H9 (cell line): ENCODE results near the gene SETDB2. TPM values are rescaled to one million over a fixed set of nuclear protein-coding genes. Genes with fewer than 3 reads are reported as not detected.

ENCODE experiments used
- DNase-seq: peaks from one replicate; pipeline ENCODE4 v3.0.0-alpha.2; 2017
- H2AFZ ChIP-seq: one replicate; pipeline ENCODE4 v1.6.1; 2013; ENCODE audit warnings: mild to moderate bottlenecking, low read length, control low read depth, moderate library complexity
- H2AK5ac ChIP-seq: 2 replicates; pipeline ENCODE4 v1.6.1; 2013; ENCODE audit warnings: low read length, control low read depth, mixed read lengths; ENCODE audit not compliant: insufficient read length
- H2BK120ac ChIP-seq: one replicate; pipeline ENCODE4 v1.6.1; 2013; ENCODE audit warnings: low read depth, mild to moderate bottlenecking, low read length, control low read depth, inconsistent platforms; ENCODE audit not compliant: poor library complexity, severe bottlenecking
- H2BK12ac ChIP-seq: 2 replicates; pipeline ENCODE4 v1.6.1; 2013; ENCODE audit warnings: low read length, control low read depth, mixed read lengths, low read depth; ENCODE audit not compliant: insufficient read length
- H2BK15ac ChIP-seq: 2 replicates; pipeline ENCODE4 v1.6.1; 2013; ENCODE audit warnings: low read depth, low read length, control low read depth
- H2BK20ac ChIP-seq: one replicate; pipeline ENCODE4 v1.6.1; 2013; ENCODE audit warnings: low read depth, mild to moderate bottlenecking, low read length, control low read depth, inconsistent platforms; ENCODE audit not compliant: poor library complexity, severe bottlenecking
- H2BK5ac ChIP-seq: 2 replicates; pipeline ENCODE4 v1.6.1; 2013; ENCODE audit warnings: low read length, control low read depth, mixed read lengths; ENCODE audit not compliant: insufficient read length
- H3K14ac ChIP-seq: 2 replicates; pipeline ENCODE4 v1.6.1; 2013; ENCODE audit warnings: low read length, control low read depth; ENCODE audit not compliant: insufficient read depth
- H3K18ac ChIP-seq: 2 replicates; pipeline ENCODE4 v1.6.1; 2013; ENCODE audit warnings: low read depth, mild to moderate bottlenecking, mixed read lengths, low read length, control low read depth; ENCODE audit not compliant: insufficient read length
- H3K23ac ChIP-seq: 2 replicates; pipeline ENCODE4 v1.6.1; 2013; ENCODE audit warnings: low read length, control low read depth, mixed read lengths, low read depth; ENCODE audit not compliant: insufficient read length
- H3K23me2 ChIP-seq: 2 replicates; pipeline ENCODE4 v1.6.1; 2013; ENCODE audit warnings: low read depth, mild to moderate bottlenecking, mixed read lengths, low read length, control low read depth; ENCODE audit not compliant: insufficient read length, poor library complexity, severe bottlenecking
- H3K27ac ChIP-seq: 2 replicates; pipeline ENCODE4 v1.5.1; 2013; ENCODE audit warnings: low read length, control low read depth, mixed read lengths, low read depth; ENCODE audit not compliant: insufficient read length
- H3K27me3 ChIP-seq: 2 replicates; pipeline ENCODE4 v1.6.1; 2013; ENCODE audit warnings: low read length, control low read depth, inconsistent platforms; ENCODE audit not compliant: insufficient read depth
- H3K4ac ChIP-seq: 2 replicates; pipeline ENCODE4 v1.6.1; 2013; ENCODE audit warnings: low read depth, mild to moderate bottlenecking, control low read depth, inconsistent platforms, low read length, moderate library complexity
- H3K4me1 ChIP-seq: 2 replicates; pipeline ENCODE4 v1.6.1; 2013; ENCODE audit warnings: low read length, control low read depth, inconsistent platforms; ENCODE audit not compliant: insufficient read depth
- H3K4me2 ChIP-seq: 2 replicates; pipeline ENCODE4 v1.6.1; 2013; ENCODE audit warnings: low read length, control low read depth, mixed read lengths; ENCODE audit not compliant: insufficient read length, insufficient read depth
- H3K56ac ChIP-seq: 2 replicates; pipeline ENCODE4 v1.6.1; 2013; ENCODE audit warnings: low read depth, mild to moderate bottlenecking, mixed read lengths, low read length, control low read depth; ENCODE audit not compliant: insufficient read length
- H3K79me1 ChIP-seq: 2 replicates; pipeline ENCODE4 v1.6.1; 2013; ENCODE audit warnings: low read depth, mild to moderate bottlenecking, moderate library complexity, low read length, control low read depth, inconsistent platforms; ENCODE audit not compliant: insufficient read depth, poor library complexity, severe bottlenecking
- H3K79me2 ChIP-seq: 2 replicates; pipeline ENCODE4 v1.6.1; 2013; ENCODE audit warnings: low read length, control low read depth, inconsistent platforms; ENCODE audit not compliant: insufficient read depth
- H3K9ac ChIP-seq: 2 replicates; pipeline ENCODE4 v1.6.1; 2013; ENCODE audit warnings: low read length, control low read depth, mixed read lengths; ENCODE audit not compliant: insufficient read length; ENCODE audit errors: extremely low read depth
- H3K9me3 ChIP-seq: one replicate; pipeline ENCODE4 v1.6.1; 2013; ENCODE audit warnings: low read depth, low read length, inconsistent platforms; ENCODE audit not compliant: control insufficient read depth
- H3T11ph ChIP-seq: one replicate; pipeline ENCODE4 v1.6.1; 2013; ENCODE audit warnings: mild to moderate bottlenecking, low read length, control low read depth, inconsistent platforms
- H4K20me1 ChIP-seq: one replicate; pipeline ENCODE4 v1.6.1; 2013; ENCODE audit not compliant: control insufficient read depth, insufficient read length, insufficient read depth
- H4K5ac ChIP-seq: 2 replicates; pipeline ENCODE4 v1.6.1; 2013; ENCODE audit warnings: low read depth, mild to moderate bottlenecking, mixed read lengths, low read length, control low read depth; ENCODE audit not compliant: insufficient read length
- H4K8ac ChIP-seq: replicated peaks from 2 replicates; pipeline ENCODE4 v1.6.1; 2013; ENCODE audit warnings: low read length, control low read depth, mixed read lengths, low read depth; ENCODE audit not compliant: insufficient read length
- H4K91ac ChIP-seq: 2 replicates; pipeline ENCODE4 v1.6.1; 2013; ENCODE audit warnings: low read depth, mild to moderate bottlenecking, moderate library complexity, mixed read lengths, low read length, control low read depth; ENCODE audit not compliant: insufficient read length
- H3K27ac Mint-ChIP-seq, 3 experiments: 2 replicates in 2 of 3; 3 replicates in 1 of 3; pipeline ENCODE4 v1.8.0; 2020 to 2021; ENCODE audit warnings: mixed read lengths in 3 of 3, mild to moderate bottlenecking in 1 of 3, moderate library complexity in 1 of 3
- H3K27me3 Mint-ChIP-seq: 2 replicates; pipeline ENCODE4 v1.8.0; 2021; ENCODE audit warnings: low read depth, mild to moderate bottlenecking, moderate library complexity, mixed read lengths
- H3K36me3 Mint-ChIP-seq, 3 experiments: 2 replicates in 2 of 3; 3 replicates in 1 of 3; pipeline ENCODE4 v1.8.0; 2020 to 2021; ENCODE audit warnings: low read depth in 3 of 3, mixed read lengths in 3 of 3; ENCODE audit not compliant: insufficient read depth in 1 of 3
- H3K4me1 Mint-ChIP-seq, 2 experiments: 2 replicates each; pipeline ENCODE4 v1.8.0; 2020; ENCODE audit warnings: mixed read lengths in 2 of 2
- H3K4me3 Mint-ChIP-seq, 2 experiments: 2 replicates in 1 of 2; 3 replicates in 1 of 2; pipeline ENCODE4 v1.8.0; 2020 to 2021; ENCODE audit warnings: mild to moderate bottlenecking in 2 of 2, mixed read lengths in 2 of 2, moderate library complexity in 1 of 2
- H3K9me3 Mint-ChIP-seq, 2 experiments: 2 replicates in 1 of 2; 3 replicates in 1 of 2; pipeline ENCODE4 v1.8.0; 2020; ENCODE audit warnings: mild to moderate bottlenecking in 2 of 2, mixed read lengths in 2 of 2, moderate library complexity in 1 of 2
- CTCF ChIP-seq: fragments of 200-600 bp; sonication (generic); conservative IDR thresholded peaks from 3 replicates; pipeline ENCODE4 v1.8.0; 2021; ENCODE audit warnings: antibody characterized with exemption, mild to moderate bottlenecking
- WGBS: extraction: QIAGEN DNeasy Blood & Tissue Kit; methylation state at CpG from one replicate; pipeline ENCODE4 v1.1.7; 2013; ENCODE audit warnings: missing lambda C conversion rate, low lambda C conversion rate, mixed read lengths; ENCODE audit not compliant: insufficient read length; ENCODE audit errors: extremely low coverage; 5-methylcytosine and 5-hydroxymethylcytosine counted together
- total RNA-seq: library from RNA; stranded (reverse); gene quantifications from 2 replicates; pipeline ENCODE4 v1.2.1, GENCODE V29; 2021

The SETDB2 gene
- total RNA-seq, 1 experiment from 2014 or later = 5.7 TPM

GRCh38 chr13:49457221-49457620 is 13.1 kb downstream of the SETDB2 start:
- Mint-ChIP-seq H3K4me1 (no peaks in the 10 kb centered on the region), H3K27me3 (no peaks in the 10 kb centered on the region), H3K4me3 (no peak overlapping the region), H3K27ac (no peak overlapping the region), H3K9me3 (peaks cover 10 to 11% of the 10 kb centered on the region in 2 experiments; a peak in 4 of 5 replicates), H3K36me3 (peaks cover 10 to 18% (median 17%) of the 10 kb centered on the region in 3 experiments; a peak in 6 of 7 replicates)
- Histone ChIP-seq H2BK20ac (no peak overlapping the region), H3K18ac (no peak overlapping the region), H2BK120ac (no peak overlapping the region), H3K27ac (no peak overlapping the region), H4K91ac (no peak overlapping the region), H3K27me3 (no peaks in the 10 kb centered on the region), H3K14ac (no peak overlapping the region), H3K23me2 (no peaks in the 10 kb centered on the region), H4K8ac (no peak overlapping the region), H3K23ac (no peak overlapping the region), H2AK5ac (no peak overlapping the region), H3K79me1 (no peaks in the 10 kb centered on the region), H3K79me2 (no peaks in the 10 kb centered on the region), H3K56ac (no peak overlapping the region), H3K4ac (no peak overlapping the region), H3K4me1 (no peaks in the 10 kb centered on the region), H2BK5ac (no peak overlapping the region), H4K5ac (no peak overlapping the region), H2BK12ac (no peak overlapping the region), H3K9ac (no peak overlapping the region), H3T11ph (no peak overlapping the region), H2AFZ (no peak overlapping the region), H3K4me2 (no peak overlapping the region), H3K9me3 (peaks cover 9% of the 10 kb centered on the region), H4K20me1 (no peaks in the 10 kb centered on the region), H2BK15ac (no peak overlapping the region)
- no peak for TF ChIP-seq CTCF
- no peak for DNase-seq
- WGBS = no CpG with 5 or more reads among the region's 7 CpGs
